ENCODE results near the gene TRERF1.

GRCh38 chr6:42268016-42268834, 183.5 kb downstream of the TRERF1 start:
- TF ChIP-seq POLR2A (IDR thresholded peaks at IDR 0.05; ENCODE audit: low read length) (no peak), GATA1 (IDR thresholded peaks at IDR 0.05; ENCODE audit: low read depth, low read length) (no peak)
